ENCODE data around the gene UPF3A. TPM values are rescaled to one million over a fixed set of nuclear protein-coding genes. Genes with fewer than 3 reads are reported as not detected.

The UPF3A gene, protein sequence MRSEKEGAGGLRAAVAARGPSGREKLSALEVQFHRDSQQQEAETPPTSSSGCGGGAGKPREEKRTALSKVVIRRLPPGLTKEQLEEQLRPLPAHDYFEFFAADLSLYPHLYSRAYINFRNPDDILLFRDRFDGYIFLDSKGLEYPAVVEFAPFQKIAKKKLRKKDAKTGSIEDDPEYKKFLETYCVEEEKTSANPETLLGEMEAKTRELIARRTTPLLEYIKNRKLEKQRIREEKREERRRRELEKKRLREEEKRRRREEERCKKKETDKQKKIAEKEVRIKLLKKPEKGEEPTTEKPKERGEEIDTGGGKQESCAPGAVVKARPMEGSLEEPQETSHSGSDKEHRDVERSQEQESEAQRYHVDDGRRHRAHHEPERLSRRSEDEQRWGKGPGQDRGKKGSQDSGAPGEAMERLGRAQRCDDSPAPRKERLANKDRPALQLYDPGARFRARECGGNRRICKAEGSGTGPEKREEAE
- polyA plus RNA-seq (2013, experiment 1 of 2) = 62.9 TPM
- polyA plus RNA-seq (2013, experiment 2 of 2) = 67.1 TPM

- peak within 1 kb of the TSS; percentile 100 for H3K4me3 ChIP-seq (ENCODE audit: low read length)
- H3K27me3 ChIP-seq (ENCODE audit: insufficient read depth, low read length) = no peaks in the 10 kb centered on the region
- peak within 1 kb of the TSS; percentile 100 for H3K9ac ChIP-seq (ENCODE audit: low read depth, low read length)
- H3K9me3 ChIP-seq (ENCODE audit: insufficient read depth, low read depth, low read length) = no peaks in the 10 kb centered on the region
- H3K4me1 ChIP-seq (ENCODE audit: insufficient read depth, low read length) = peaks cover 12% of the 10 kb centered on the region
- under 1% methylated on average over 80 of the region's 89 CpGs for WGBS
- H3K27ac ChIP-seq (ENCODE audit: low read depth, low read length) = peak within 1 kb of the TSS; percentile 100
- H3K36me3 ChIP-seq (ENCODE audit: insufficient read depth, low read length) = peaks cover 51% of the 10 kb centered on the region
Measured at GRCh38 chr13:114281351-114282040, at the start of gene UPF3A. Gene UPF3A, plus strand, starts transcription at chr13:114281601. Its CDS starts 39 bp downstream, at chr13:114281640.

DNA sequence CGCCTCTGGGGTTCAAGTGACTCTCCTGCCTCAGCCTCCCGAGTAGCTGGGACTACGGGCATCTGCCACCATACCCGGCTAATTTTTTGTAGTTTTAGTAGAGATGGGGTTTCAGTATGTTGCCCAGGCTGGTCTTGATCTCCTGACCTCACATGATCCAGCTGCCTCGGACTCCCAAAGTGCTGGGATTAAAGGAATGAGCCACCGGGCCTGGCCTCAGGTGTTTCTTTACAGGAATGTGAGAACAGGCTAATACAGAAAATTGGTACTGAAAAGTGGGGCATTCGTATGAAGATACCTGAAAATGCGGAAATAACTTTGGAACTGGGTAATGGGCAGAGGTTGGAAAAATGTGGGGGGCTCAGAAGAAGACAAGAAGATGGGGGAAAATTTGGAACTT lies 49.5 kb upstream of the UPF3A start:
- WGBS = 87% methylated on average over 8 of the region's 8 CpGs
- Histone ChIP-seq H3K27ac (ENCODE audit: low read depth, low read length) (no peak overlapping the region), H3K36me3 (ENCODE audit: insufficient read depth, low read length) (peaks cover 4% of the 10 kb centered on the region), H3K9ac (ENCODE audit: low read depth, low read length) (no peak overlapping the region), H3K27me3 (ENCODE audit: insufficient read depth, low read length) (peaks cover 6% of the 10 kb centered on the region; the same call in 1 of the 2 replicates), H3K9me3 (ENCODE audit: insufficient read depth, low read depth, low read length) (peaks cover 3% of the 10 kb centered on the region; the same call in 1 of the 2 replicates), H3K4me1 (ENCODE audit: insufficient read depth, low read length) (peaks cover 48% of the 10 kb centered on the region), H3K4me3 (ENCODE audit: low read length) (no peak overlapping the region)

- Histone ChIP-seq H3K4me1 (ENCODE audit: insufficient read depth, low read length) (peaks cover 25% of the 10 kb centered on the region), H3K4me3 (ENCODE audit: low read length) (peak overlapping the region; percentile 92; the same call in 1 of the 2 replicates), H3K9ac (ENCODE audit: low read depth, low read length) (no peak overlapping the region), H3K27ac (ENCODE audit: low read depth, low read length) (peak overlapping the region; percentile 57; the same call in 1 of the 2 replicates), H3K36me3 (ENCODE audit: insufficient read depth, low read length) (peaks cover 28% of the 10 kb centered on the region), H3K27me3 (ENCODE audit: insufficient read depth, low read length) (peaks cover 6% of the 10 kb centered on the region; the same call in 1 of the 2 replicates), H3K9me3 (ENCODE audit: insufficient read depth, low read depth, low read length) (peaks cover 3% of the 10 kb centered on the region; the same call in 1 of the 2 replicates)
- 67% methylated on average over 3 of the region's 4 CpGs for WGBS
Measured at GRCh38 chr13:114234266-114234644, 47.1 kb upstream of the UPF3A start.

- peaks cover 34% of the 10 kb centered on the region for H3K36me3 ChIP-seq (ENCODE audit: insufficient read depth, low read length)
- H3K4me3 ChIP-seq (ENCODE audit: low read length) = peak within 1 kb of the TSS; percentile 92
- peak within 1 kb of the TSS; percentile 76 for H3K27ac ChIP-seq (ENCODE audit: low read depth, low read length)
- H3K9me3 ChIP-seq (ENCODE audit: insufficient read depth, low read depth, low read length) = peaks cover 3% of the 10 kb centered on the region; the same call in 1 of the 2 replicates
- H3K9ac ChIP-seq (ENCODE audit: low read depth, low read length) = peak within 1 kb of the TSS; percentile 87
- H3K4me1 ChIP-seq (ENCODE audit: insufficient read depth, low read length) = peaks cover 20% of the 10 kb centered on the region
- whole genome bisulfite sequencing = 1% methylated on average over 76 of the region's 76 CpGs
- H3K27me3 ChIP-seq (ENCODE audit: insufficient read depth, low read length) = peaks cover 6% of the 10 kb centered on the region; the same call in 1 of the 2 replicates
Measured at GRCh38 chr13:114234645-114235421, 46.6 kb upstream of the UPF3A start, which contains the start of gene CDC16. Gene CDC16, plus strand, starts transcription at chr13:114234897. Its CDS starts 188 bp downstream, at chr13:114235085.

DNA sequence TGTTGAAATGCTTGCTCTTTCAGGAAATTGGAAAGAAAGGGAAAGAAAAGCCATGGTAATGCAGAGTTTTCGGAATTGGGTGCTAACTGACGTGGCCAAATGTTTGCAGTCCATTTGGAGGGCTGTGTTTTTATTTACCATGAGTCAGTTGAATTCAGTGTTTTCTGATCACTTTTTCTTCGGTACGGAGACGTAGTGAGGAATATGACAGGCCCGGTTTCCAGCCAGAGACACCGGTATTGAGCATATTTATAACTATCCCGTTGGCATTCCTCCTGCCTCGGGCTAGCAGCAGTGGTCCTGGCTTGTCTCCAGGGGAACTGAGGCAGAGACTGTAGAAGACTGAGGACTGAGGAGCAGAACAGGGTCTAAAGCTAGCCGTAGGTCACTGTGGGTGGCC lies 45.7 kb upstream of the UPF3A start:
- H3K9me3 ChIP-seq (ENCODE audit: insufficient read depth, low read depth, low read length) = peaks cover 3% of the 10 kb centered on the region; the same call in 1 of the 2 replicates
- H3K36me3 ChIP-seq (ENCODE audit: insufficient read depth, low read length) = peaks cover 41% of the 10 kb centered on the region
- H3K27me3 ChIP-seq (ENCODE audit: insufficient read depth, low read length) = peaks cover 6% of the 10 kb centered on the region; the same call in 1 of the 2 replicates
- peaks cover 13% of the 10 kb centered on the region for H3K4me1 ChIP-seq (ENCODE audit: insufficient read depth, low read length)
- peak overlapping the region; percentile 87 for H3K9ac ChIP-seq (ENCODE audit: low read depth, low read length)
- H3K27ac ChIP-seq (ENCODE audit: low read depth, low read length) = no peak overlapping the region
- H3K4me3 ChIP-seq (ENCODE audit: low read length) = peak overlapping the region; percentile 92
- 29% methylated on average over 10 of the region's 10 CpGs for WGBS

GRCh38 chr13:114236227-114236626 lies 45.2 kb upstream of the UPF3A start:
- H3K9ac ChIP-seq (ENCODE audit: low read depth, low read length) = no peak overlapping the region; the same call in 1 of the 2 replicates
- H3K9me3 ChIP-seq (ENCODE audit: insufficient read depth, low read depth, low read length) = peaks cover 3% of the 10 kb centered on the region; the same call in 1 of the 2 replicates
- H3K27me3 ChIP-seq (ENCODE audit: insufficient read depth, low read length) = peaks cover 6% of the 10 kb centered on the region; the same call in 1 of the 2 replicates
- 80% methylated on average over 1 of the region's 4 CpGs for WGBS
- H3K27ac ChIP-seq (ENCODE audit: low read depth, low read length) = no peak overlapping the region
- peak overlapping the region; percentile 92 for H3K4me3 ChIP-seq (ENCODE audit: low read length)
- H3K4me1 ChIP-seq (ENCODE audit: insufficient read depth, low read length) = peaks cover 13% of the 10 kb centered on the region
- peaks cover 46% of the 10 kb centered on the region for H3K36me3 ChIP-seq (ENCODE audit: insufficient read depth, low read length)

DNA sequence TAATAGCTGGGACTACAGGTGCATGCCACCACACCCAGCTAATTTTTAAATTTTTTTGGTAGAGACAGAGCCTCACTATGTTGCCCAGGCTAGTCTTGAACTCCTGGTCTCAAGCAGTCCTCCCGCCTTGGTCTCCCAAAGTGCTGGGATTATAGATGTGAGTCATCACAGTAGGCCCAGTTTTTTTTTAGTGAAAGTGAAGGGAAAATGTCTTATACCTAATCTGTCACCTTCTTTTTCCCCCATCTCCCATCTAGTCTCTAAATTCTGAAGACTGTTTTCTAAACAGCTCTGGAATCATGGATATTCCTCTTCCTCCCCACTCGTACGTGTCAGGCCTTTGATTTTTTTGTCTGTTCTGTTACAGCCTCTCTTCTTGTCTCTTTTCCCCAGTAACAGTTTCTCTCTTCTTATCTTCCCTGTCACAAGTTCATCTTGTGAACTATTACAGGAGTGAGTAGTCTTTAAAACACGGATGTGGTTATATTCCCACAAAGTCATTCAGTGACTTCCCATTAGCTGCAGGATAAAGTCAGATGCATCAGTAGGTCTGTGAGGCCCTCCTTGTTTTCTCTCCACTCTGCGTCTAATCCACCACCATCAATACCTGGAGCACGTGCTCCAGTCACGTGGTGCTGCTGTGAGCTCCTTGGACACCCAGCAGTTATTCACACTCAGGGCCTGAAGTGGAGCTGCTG lies 43.8 kb upstream of the UPF3A start:
- WGBS = 97% methylated on average over 7 of the region's 7 CpGs
- peaks cover 6% of the 10 kb centered on the region; the same call in 1 of the 2 replicates for H3K27me3 ChIP-seq (ENCODE audit: insufficient read depth, low read length)
- H3K36me3 ChIP-seq (ENCODE audit: insufficient read depth, low read length) = peaks cover 60% of the 10 kb centered on the region
- no peak overlapping the region for H3K9ac ChIP-seq (ENCODE audit: low read depth, low read length)
- no peak overlapping the region for H3K27ac ChIP-seq (ENCODE audit: low read depth, low read length)
- peaks cover 14% of the 10 kb centered on the region for H3K4me1 ChIP-seq (ENCODE audit: insufficient read depth, low read length)
- no peak overlapping the region for H3K4me3 ChIP-seq (ENCODE audit: low read length)
- H3K9me3 ChIP-seq (ENCODE audit: insufficient read depth, low read depth, low read length) = peaks cover 3% of the 10 kb centered on the region; the same call in 1 of the 2 replicates

GRCh38 chr13:114241918-114242317 lies 39.5 kb upstream of the UPF3A start:
- Histone ChIP-seq H3K9me3 (ENCODE audit: insufficient read depth, low read depth, low read length) (no peaks in the 10 kb centered on the region), H3K36me3 (ENCODE audit: insufficient read depth, low read length) (peaks cover 98% of the 10 kb centered on the region), H3K27ac (ENCODE audit: low read depth, low read length) (no peak overlapping the region), H3K4me1 (ENCODE audit: insufficient read depth, low read length) (peaks cover 2% of the 10 kb centered on the region; the same call in 1 of the 2 replicates), H3K9ac (ENCODE audit: low read depth, low read length) (no peak overlapping the region), H3K27me3 (ENCODE audit: insufficient read depth, low read length) (no peaks in the 10 kb centered on the region), H3K4me3 (ENCODE audit: low read length) (no peak overlapping the region)
- WGBS = 97% methylated on average over 6 of the region's 6 CpGs

DNA sequence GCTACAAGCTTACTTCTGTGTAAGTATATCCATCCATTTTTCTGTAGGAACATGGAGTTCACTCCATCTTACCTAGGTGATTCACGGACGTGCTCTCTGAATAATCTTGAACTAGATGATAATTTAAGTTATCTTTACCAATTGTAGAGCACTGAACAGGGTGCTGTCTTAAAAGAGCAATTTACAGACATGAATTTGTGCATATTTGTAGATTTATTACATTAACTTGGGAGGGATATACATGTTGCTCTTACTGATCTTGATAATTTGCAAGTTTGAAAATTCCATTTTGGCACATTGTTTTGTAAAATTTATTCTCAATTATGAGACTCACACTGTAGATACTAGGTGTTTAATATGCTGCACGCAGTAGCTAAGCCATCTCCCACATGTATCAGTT lies 37.4 kb upstream of the UPF3A start:
- H3K27ac ChIP-seq (ENCODE audit: low read depth, low read length) = no peak overlapping the region
- peaks cover 2% of the 10 kb centered on the region; the same call in 1 of the 2 replicates for H3K4me1 ChIP-seq (ENCODE audit: insufficient read depth, low read length)
- 100% methylated on average over 3 of the region's 3 CpGs for WGBS
- peaks cover 98% of the 10 kb centered on the region for H3K36me3 ChIP-seq (ENCODE audit: insufficient read depth, low read length)
- H3K4me3 ChIP-seq (ENCODE audit: low read length) = no peak overlapping the region
- no peaks in the 10 kb centered on the region for H3K9me3 ChIP-seq (ENCODE audit: insufficient read depth, low read depth, low read length)
- no peaks in the 10 kb centered on the region for H3K27me3 ChIP-seq (ENCODE audit: insufficient read depth, low read length)
- H3K9ac ChIP-seq (ENCODE audit: low read depth, low read length) = no peak overlapping the region

DNA sequence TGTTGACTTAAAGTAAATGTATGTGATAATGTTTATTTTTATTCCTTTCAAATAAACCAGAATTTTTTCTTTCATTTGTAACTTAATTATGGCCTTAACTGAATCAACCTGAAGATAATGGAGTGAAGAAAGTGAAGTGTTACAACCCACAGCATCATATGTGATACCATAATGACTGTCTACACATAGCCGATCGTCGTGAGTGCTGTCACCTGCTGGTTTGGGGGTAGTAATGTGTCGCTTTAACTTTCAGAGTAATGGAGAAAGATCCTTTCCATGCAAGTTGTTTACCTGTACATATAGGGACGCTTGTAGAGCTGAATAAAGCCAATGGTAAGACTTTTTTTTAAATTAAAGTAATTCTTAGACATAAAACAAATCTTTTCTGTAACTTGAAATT lies 36.8 kb upstream of the UPF3A start:
- Histone ChIP-seq H3K27ac (ENCODE audit: low read depth, low read length) (no peak overlapping the region), H3K27me3 (ENCODE audit: insufficient read depth, low read length) (no peaks in the 10 kb centered on the region), H3K36me3 (ENCODE audit: insufficient read depth, low read length) (peaks cover 98% of the 10 kb centered on the region), H3K9ac (ENCODE audit: low read depth, low read length) (no peak overlapping the region), H3K4me1 (ENCODE audit: insufficient read depth, low read length) (peaks cover 2% of the 10 kb centered on the region; the same call in 1 of the 2 replicates), H3K9me3 (ENCODE audit: insufficient read depth, low read depth, low read length) (no peaks in the 10 kb centered on the region), H3K4me3 (ENCODE audit: low read length) (no peak overlapping the region)
- WGBS = 89% methylated on average over 4 of the region's 5 CpGs

All from HUES64 (cell line).